Measurements from ENCODE around the gene EIF4G3. TPM values are rescaled to one million over a fixed set of nuclear protein-coding genes. Genes with fewer than 3 reads are reported as not detected.

EIF4G3 gene
- total and polyA plus RNA-seq, 2 donors (not counting 3 experiments of a cell fraction or from before 2014, with no cell fraction given) = 40.7 to 78.5 TPM

- Histone ChIP-seq H3K9me3 (replicated peaks; ENCODE audit: control insufficient read depth, insufficient read depth, low read length) (no peaks in the 10 kb centered on the region), H3K36me3 (ENCODE audit: control insufficient read depth in 2 of 2, extremely low read depth in 1 of 2, insufficient read depth in 2 of 2, low read length in 2 of 2) (peaks cover 0 to 2% of the 10 kb centered on the region in 2 experiments), H3K27me3 (ENCODE audit: control insufficient read depth in 2 of 2, insufficient read depth in 2 of 2, low read length in 2 of 2) (no peaks in the 10 kb centered on the region), H3K27ac (ENCODE audit: insufficient read depth, low read depth, low read length) (no peak overlapping the region), H3K4me1 (ENCODE audit: control insufficient read depth, extremely low read depth, insufficient read depth, low read length) (no peaks in the 10 kb centered on the region), H3K4me2 (ENCODE audit: insufficient read depth, low read length) (no peak overlapping the region), H3K9me1 (replicated peaks; ENCODE audit: control insufficient read depth, extremely low read depth, insufficient read depth, low read length) (no peaks in the 10 kb centered on the region), H3K9ac (replicated peaks; ENCODE audit: extremely low read depth, insufficient read depth, low read length) (no peak overlapping the region), H3K79me2 (ENCODE audit: control insufficient read depth, insufficient read depth, low read length) (no peaks in the 10 kb centered on the region), H2AFZ (ENCODE audit: low read depth, low read length) (no peak overlapping the region), H3K4me3 (replicated peaks in 1 of 3; ENCODE audit: insufficient read depth in 1 of 3, low read depth in 1 of 3, low read length in 3 of 3) (no peak overlapping the region), H4K20me1 (replicated peaks; ENCODE audit: control insufficient read depth, extremely low read depth, insufficient read depth, low read length) (no peaks in the 10 kb centered on the region)
- TF ChIP-seq MAX (IDR thresholded peaks at IDR 0.05; ENCODE audit: insufficient read depth, insufficient read length) (no peak), JUN (IDR thresholded peaks at IDR 0.05; ENCODE audit: borderline replicate concordance, insufficient read depth, insufficient read length, low read depth) (no peak)
- CTCF ChIA-PET = no interaction called here
- POLR2A ChIA-PET = no interaction called here
- DNase-seq (ENCODE audit: low read depth, low spot score) = no peak
- intact Hi-C loops (cut with micrococcal nuclease) (no loop called here), dilution Hi-C loops (cut with MboI; ENCODE audit: extremely low pct_ligation_motif_present, low sequenced_read_pairs) (no loop called here)
- no peak for FAIRE-seq
- BruUV-seq (replicated peaks) = no TSS peak
Measured at GRCh38 chr1:20928146-20928545, 248.6 kb downstream of the EIF4G3 start.

GRCh38 chr1:20921285-20921684 lies 255.4 kb downstream of the EIF4G3 start:
- CTCF ChIA-PET = no interaction called here
- Histone ChIP-seq H3K27ac (ENCODE audit: insufficient read depth, low read depth, low read length) (no peak overlapping the region), H3K27me3 (ENCODE audit: control insufficient read depth in 2 of 2, insufficient read depth in 2 of 2, low read length in 2 of 2) (no peaks in the 10 kb centered on the region), H3K9me3 (replicated peaks; ENCODE audit: control insufficient read depth, insufficient read depth, low read length) (no peaks in the 10 kb centered on the region), H4K20me1 (replicated peaks; ENCODE audit: control insufficient read depth, extremely low read depth, insufficient read depth, low read length) (no peaks in the 10 kb centered on the region), H2AFZ (ENCODE audit: low read depth, low read length) (no peak overlapping the region), H3K4me2 (ENCODE audit: insufficient read depth, low read length) (no peak overlapping the region), H3K4me1 (ENCODE audit: control insufficient read depth, extremely low read depth, insufficient read depth, low read length) (no peaks in the 10 kb centered on the region), H3K79me2 (ENCODE audit: control insufficient read depth, insufficient read depth, low read length) (no peaks in the 10 kb centered on the region), H3K4me3 (replicated peaks in 1 of 3; ENCODE audit: insufficient read depth in 1 of 3, low read depth in 1 of 3, low read length in 3 of 3) (no peak overlapping the region), H3K9me1 (replicated peaks; ENCODE audit: control insufficient read depth, extremely low read depth, insufficient read depth, low read length) (no peaks in the 10 kb centered on the region), H3K9ac (replicated peaks; ENCODE audit: extremely low read depth, insufficient read depth, low read length) (no peak overlapping the region), H3K36me3 (ENCODE audit: control insufficient read depth in 2 of 2, extremely low read depth in 1 of 2, insufficient read depth in 2 of 2, low read length in 2 of 2) (no peaks in the 10 kb centered on the region)
- TF ChIP-seq POLR2AphosphoS5 (IDR thresholded peaks at IDR 0.05; ENCODE audit: insufficient read depth, low read depth, low read length) (no peak), GATA2 (IDR thresholded peaks at IDR 0.05; ENCODE audit: insufficient read depth, insufficient read length, low read depth, low read length) (no peak), JUN (IDR thresholded peaks at IDR 0.05; ENCODE audit: borderline replicate concordance, insufficient read depth, insufficient read length, low read depth) (no peak)
- intact Hi-C loops (cut with micrococcal nuclease) (no loop called here), dilution Hi-C loops (cut with MboI; ENCODE audit: extremely low pct_ligation_motif_present, low sequenced_read_pairs) (no loop called here)
- POLR2A ChIA-PET = no interaction called here
- FAIRE-seq (no peak), DNase-seq (ENCODE audit: low read depth, low spot score) (no peak)
- no TSS peak for BruUV-seq (replicated peaks)

Data from endothelial cell of umbilical vein (primary cell).